Choroid plexus epithelial cell (primary cell): ENCODE measurements around the gene MMRN1.

Source experiments
- DNase-seq: peaks from one replicate; pipeline ENCODE4 v3.0.0-alpha.2; 2010; ENCODE audit warnings: low read depth
- H3K4me3 ChIP-seq: 2 replicates; pipeline ENCODE4 v1.5.1; 2011; ENCODE audit warnings: low read depth, mild to moderate bottlenecking, control low read depth, low read length, moderate library complexity
- CTCF ChIP-seq: conservative IDR thresholded peaks from 2 replicates; pipeline ENCODE4 v1.5.1; 2011; ENCODE audit warnings: low read depth, mild to moderate bottlenecking, control low read depth, inconsistent platforms, low read length, moderate library complexity

Gene MMRN1

GRCh38 chr4:89909889-89910288 lies 15.2 kb downstream of the MMRN1 start:
- DNase-seq = no peak
- no peak for TF ChIP-seq CTCF
- H3K4me3 ChIP-seq = no peak overlapping the region

- no peak for DNase-seq
- H3K4me3 ChIP-seq = no peak overlapping the region
- TF ChIP-seq CTCF = no peak
Measured at GRCh38 chr4:89913623-89914022, 19.0 kb downstream of the MMRN1 start.

GRCh38 chr4:89914609-89915550 lies 20.2 kb downstream of the MMRN1 start:
- H3K4me3 ChIP-seq = no peak overlapping the region
- no peak for DNase-seq
- TF ChIP-seq CTCF = no peak

- TF ChIP-seq CTCF = no peak
- DNase-seq = no peak
- no peak overlapping the region for H3K4me3 ChIP-seq
Measured at GRCh38 chr4:89915937-89916336, 21.3 kb downstream of the MMRN1 start.

GRCh38 chr4:89922848-89923416 lies 28.3 kb downstream of the MMRN1 start:
- no peak for TF ChIP-seq CTCF
- no peak for DNase-seq
- H3K4me3 ChIP-seq = no peak overlapping the region

GRCh38 chr4:89928838-89929237 lies 34.2 kb downstream of the MMRN1 start:
- H3K4me3 ChIP-seq = no peak overlapping the region
- no peak for TF ChIP-seq CTCF
- no peak for DNase-seq
